GM12878 (cell line): ENCODE data around the gene PDE11A.

ENCODE experiments used
- MXI1 ChIP-seq: fragments of 150-350 bp; IDR thresholded peaks from 2 replicates; pipeline ENCODE4 v1.6.1; 2011; ENCODE audit warnings: low read depth, mild to moderate bottlenecking, inconsistent platforms, low read length, improper control_type of control experiment
- SIN3A ChIP-seq: IDR thresholded peaks from 2 replicates; pipeline ENCODE4 v1.6.1; 2012; ENCODE audit warnings: low read depth, low read length, improper control_type of control experiment

DNA sequence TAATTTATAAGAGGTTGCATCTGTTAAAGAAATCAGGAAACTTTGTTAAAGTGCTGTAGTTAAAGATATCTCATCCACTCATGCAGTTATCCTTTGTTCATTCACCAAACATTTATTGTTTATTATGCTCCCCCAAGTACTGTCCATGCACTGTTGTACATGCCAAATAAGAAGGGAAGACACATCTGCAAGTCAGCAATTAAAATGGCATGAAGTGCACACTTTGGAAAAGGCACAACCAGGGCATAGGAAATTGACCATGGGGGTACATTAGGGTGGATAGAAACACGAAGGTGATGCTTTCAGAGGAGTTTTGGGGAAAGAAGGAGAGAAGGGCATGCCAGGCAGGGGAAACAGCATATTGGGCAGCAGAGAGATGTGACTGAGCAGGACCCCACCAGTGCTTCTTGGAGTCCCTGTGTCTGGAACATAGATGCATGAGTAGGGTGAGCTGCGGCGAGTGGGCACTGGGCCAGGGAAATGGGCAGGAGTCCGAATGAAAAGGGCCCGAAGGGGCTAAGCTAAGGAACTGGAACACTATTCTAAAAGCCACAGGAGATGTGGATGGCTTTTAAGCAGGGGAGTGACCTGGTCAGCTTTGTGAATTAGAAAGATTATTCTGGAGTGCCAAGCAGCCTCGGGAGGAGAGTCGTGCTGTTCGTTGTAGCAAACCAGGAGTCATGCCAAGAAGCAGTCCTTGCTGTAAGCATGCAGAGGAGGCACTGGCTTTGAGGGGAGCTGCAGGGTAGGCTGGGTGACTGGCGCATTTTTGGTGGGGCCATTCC is 363.7 kb downstream of the PDE11A start:
- TF ChIP-seq MXI1: no peak
- TF ChIP-seq SIN3A: no peak
